Central memory CD8-positive, alpha-beta T cell (primary cell): ENCODE results near the gene MYH15.

Experiments used
- ATAC-seq: fragments of 150-1000 bp; cut with Tn5 transposase; replicated peaks from 2 replicates; pipeline ENCODE4 v1.10.0; 2022; ENCODE audit warnings: mild to moderate bottlenecking, moderate FRiP score, moderate number of reproducible peaks; ENCODE audit not compliant: poor library complexity, severe bottlenecking; ENCODE audit errors: extremely low read depth
- DNase-seq, 2 donors: peaks; one replicate each; pipeline ENCODE4 v3.0.0; 2021; ENCODE audit warnings: low spot score in 2 of 2
- H3K27ac Mint-ChIP-seq: one replicate; pipeline ENCODE4 v1.8.0; 2022; ENCODE audit warnings: low read depth, mild to moderate bottlenecking, moderate library complexity, mixed read lengths
- H3K27me3 Mint-ChIP-seq: one replicate; pipeline ENCODE4 v1.8.0; 2022; ENCODE audit warnings: mixed read lengths
- H3K36me3 Mint-ChIP-seq: one replicate; pipeline ENCODE4 v1.8.0; 2022; ENCODE audit warnings: mild to moderate bottlenecking, moderate library complexity, mixed read lengths; ENCODE audit not compliant: insufficient read depth
- H3K4me1 Mint-ChIP-seq: one replicate; pipeline ENCODE4 v1.8.0; 2022; ENCODE audit warnings: mixed read lengths
- H3K4me3 Mint-ChIP-seq: one replicate; pipeline ENCODE4 v1.8.0; 2022; ENCODE audit warnings: mild to moderate bottlenecking, moderate library complexity, mixed read lengths
- H3K9me3 Mint-ChIP-seq: one replicate; pipeline ENCODE4 v1.8.0; 2022; ENCODE audit warnings: mixed read lengths

MYH15 gene

DNA sequence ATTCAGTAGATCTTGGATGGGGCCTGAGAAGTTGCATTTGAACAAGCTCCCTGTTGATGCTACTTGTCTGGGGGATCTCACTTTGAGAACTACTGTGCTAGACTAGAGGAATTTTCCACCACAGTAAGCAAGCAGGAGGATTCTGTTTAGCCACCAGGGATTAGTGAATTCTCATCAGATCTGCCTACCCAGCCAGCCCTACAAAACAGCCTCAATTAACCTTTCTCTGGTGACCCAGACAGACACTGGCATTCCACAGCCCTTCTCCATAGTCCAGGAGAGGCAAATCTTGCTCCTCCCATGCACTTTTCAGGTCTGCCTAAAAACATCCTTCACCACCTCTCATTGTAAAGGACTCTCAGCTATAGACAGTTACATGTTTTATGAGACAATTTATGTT, 16.7 kb upstream of the MYH15 start:
- Mint-ChIP-seq H3K4me1 (no peaks in the 10 kb centered on the region), H3K27ac (no peak overlapping the region), H3K9me3 (no peaks in the 10 kb centered on the region), H3K27me3 (peaks cover 42% of the 10 kb centered on the region), H3K36me3 (no peaks in the 10 kb centered on the region), H3K4me3 (no peak overlapping the region)
- ATAC-seq (no peak), DNase-seq (no peak)

DNA sequence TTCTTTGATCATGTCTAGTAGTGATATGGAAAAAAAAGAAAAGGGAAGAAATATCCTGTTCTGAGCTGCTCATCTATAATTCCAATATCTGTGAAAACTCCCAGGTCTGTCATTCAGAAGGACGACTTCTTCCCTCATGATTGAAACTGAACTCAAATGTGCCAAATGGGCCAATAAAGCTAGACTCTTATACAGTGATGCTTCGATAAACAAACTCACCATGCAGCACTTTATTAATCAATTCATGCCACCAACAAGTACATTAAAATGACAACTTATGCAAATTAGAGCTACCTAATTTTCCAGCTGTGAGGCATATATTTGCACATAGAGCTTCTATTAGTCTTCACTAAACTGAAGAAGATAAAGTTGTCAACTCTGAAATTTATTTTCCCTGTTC, 15.6 kb upstream of the MYH15 start:
- DNase-seq (no peak), ATAC-seq (no peak)
- peaks cover 37% of the 10 kb centered on the region for H3K27me3 Mint-ChIP-seq
- no peak overlapping the region for H3K27ac Mint-ChIP-seq
- no peak overlapping the region for H3K4me3 Mint-ChIP-seq
- no peaks in the 10 kb centered on the region for H3K4me1 Mint-ChIP-seq
- H3K36me3 Mint-ChIP-seq = no peaks in the 10 kb centered on the region
- H3K9me3 Mint-ChIP-seq = no peaks in the 10 kb centered on the region

DNA sequence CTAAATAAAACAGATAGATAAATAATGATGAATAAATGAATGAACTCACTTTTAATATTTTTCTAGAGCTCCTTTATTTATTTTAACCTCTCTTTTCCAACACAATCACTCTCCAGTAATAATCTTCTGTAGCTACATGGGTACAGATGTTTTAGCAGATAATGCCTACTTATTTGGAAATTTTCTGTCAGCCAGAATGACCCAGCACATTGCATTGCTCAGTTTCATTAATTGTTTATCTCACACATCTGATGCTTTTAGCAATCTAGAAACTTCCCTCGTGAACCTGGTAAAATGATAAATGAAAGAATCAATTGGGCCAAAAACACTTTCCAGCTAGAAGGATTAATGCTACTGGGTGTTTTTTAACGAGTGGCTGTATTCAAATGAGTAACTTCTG, 14.9 kb upstream of the MYH15 start:
- H3K4me1 Mint-ChIP-seq = no peaks in the 10 kb centered on the region
- H3K27ac Mint-ChIP-seq = no peak overlapping the region
- ATAC-seq = no peak
- H3K4me3 Mint-ChIP-seq = no peak overlapping the region
- no peak for DNase-seq
- no peaks in the 10 kb centered on the region for H3K36me3 Mint-ChIP-seq
- no peaks in the 10 kb centered on the region for H3K9me3 Mint-ChIP-seq
- H3K27me3 Mint-ChIP-seq = peaks cover 30% of the 10 kb centered on the region

DNA sequence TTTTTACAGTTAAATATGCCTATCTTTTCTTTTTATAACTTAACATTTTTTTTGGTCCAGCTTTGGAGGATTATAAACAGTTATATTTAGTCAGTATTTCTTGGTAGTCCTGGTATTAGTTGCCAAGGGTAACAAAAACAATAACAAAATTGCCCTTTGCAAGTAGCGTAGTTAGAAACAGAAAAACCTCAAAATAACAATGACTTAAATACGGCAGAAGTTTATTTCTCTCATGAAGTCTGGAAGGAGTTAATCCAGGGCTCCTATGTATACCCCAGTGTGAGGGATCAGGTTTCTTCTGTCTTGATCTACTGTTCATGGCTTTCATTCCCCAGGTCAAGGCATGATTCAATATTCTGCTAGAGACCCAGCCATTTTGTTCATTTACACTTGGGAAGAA, 14.1 kb upstream of the MYH15 start:
- no peak for DNase-seq
- Mint-ChIP-seq H3K27ac (no peak overlapping the region), H3K36me3 (no peaks in the 10 kb centered on the region), H3K4me3 (no peak overlapping the region), H3K27me3 (peaks cover 23% of the 10 kb centered on the region), H3K4me1 (no peaks in the 10 kb centered on the region), H3K9me3 (no peaks in the 10 kb centered on the region)
- no peak for ATAC-seq

DNA sequence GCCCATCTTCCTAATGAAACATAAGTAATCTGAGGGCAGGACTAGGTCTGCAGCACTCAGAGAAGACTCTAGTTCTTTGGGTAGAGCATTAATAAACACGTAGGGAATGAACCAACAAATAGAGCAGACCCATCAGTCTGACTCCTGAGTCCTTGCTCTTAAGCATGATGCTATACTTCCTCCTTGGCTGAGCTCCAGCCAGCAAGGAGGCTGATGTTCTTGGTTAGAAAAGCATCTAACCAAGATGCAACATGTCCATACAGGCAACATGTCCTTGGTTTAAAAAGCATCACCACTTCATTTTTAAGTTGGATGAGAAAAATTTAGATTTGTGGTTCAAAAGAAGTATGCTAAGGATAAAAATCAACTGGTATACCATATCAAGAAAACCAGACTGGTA, 8.5 kb upstream of the MYH15 start:
- no peak overlapping the region for H3K4me3 Mint-ChIP-seq
- H3K9me3 Mint-ChIP-seq = no peaks in the 10 kb centered on the region
- H3K27me3 Mint-ChIP-seq = peaks cover 9% of the 10 kb centered on the region
- no peaks in the 10 kb centered on the region for H3K36me3 Mint-ChIP-seq
- ATAC-seq = no peak
- no peak for DNase-seq
- H3K4me1 Mint-ChIP-seq = no peaks in the 10 kb centered on the region
- H3K27ac Mint-ChIP-seq = no peak overlapping the region

DNA sequence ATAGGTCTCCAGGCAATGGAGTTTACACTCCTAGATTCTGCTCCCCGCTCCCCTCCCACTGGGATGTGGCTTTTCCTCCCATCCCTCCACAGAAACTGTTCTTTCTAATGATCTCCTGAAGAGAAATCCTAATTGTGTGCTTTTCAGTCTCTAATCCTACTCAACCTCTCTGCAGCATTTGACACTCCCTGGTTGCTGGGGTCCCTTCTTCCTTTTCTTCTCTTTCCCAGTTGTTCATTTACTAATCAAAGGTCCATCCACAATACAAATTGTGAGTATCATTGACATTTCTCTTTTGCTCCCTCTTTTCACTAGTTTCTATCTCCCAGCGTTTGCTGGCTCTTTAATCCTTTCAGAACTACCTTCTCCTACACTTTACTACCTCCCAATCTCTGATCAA, 6.5 kb upstream of the MYH15 start:
- DNase-seq = no peak

DNA sequence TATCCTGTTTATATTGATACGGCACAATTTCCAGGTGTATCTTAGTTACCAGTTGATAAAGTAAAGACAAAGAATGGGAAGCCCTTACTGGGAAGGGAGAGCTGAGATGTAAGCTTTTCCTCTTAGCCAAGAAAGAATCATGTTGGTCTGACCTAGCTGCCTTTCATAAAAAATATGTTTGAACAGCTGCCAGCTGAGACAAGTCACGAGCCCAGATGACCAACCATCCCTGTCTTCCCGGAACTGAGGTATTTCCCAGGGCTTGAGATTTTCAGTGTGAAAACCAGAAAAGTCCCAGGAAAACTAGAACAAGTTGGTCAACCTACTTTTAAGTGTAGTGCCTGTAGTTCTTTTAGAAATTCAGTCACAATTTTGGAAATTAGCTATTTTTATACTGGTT, 3.6 kb upstream of the MYH15 start:
- Mint-ChIP-seq H3K27me3 (no peaks in the 10 kb centered on the region), H3K36me3 (no peaks in the 10 kb centered on the region), H3K27ac (no peak overlapping the region), H3K4me3 (no peak overlapping the region), H3K4me1 (no peaks in the 10 kb centered on the region), H3K9me3 (no peaks in the 10 kb centered on the region)
- no peak for ATAC-seq
- DNase-seq = no peak

More for the DNA sequence above, 6.5 kb upstream of the MYH15 start:
- H3K9me3 Mint-ChIP-seq = no peaks in the 10 kb centered on the region
- H3K27ac Mint-ChIP-seq = no peak overlapping the region
- H3K36me3 Mint-ChIP-seq = no peaks in the 10 kb centered on the region
- peaks cover 4% of the 10 kb centered on the region for H3K27me3 Mint-ChIP-seq
- ATAC-seq = no peak
- H3K4me3 Mint-ChIP-seq = no peak overlapping the region
- no peaks in the 10 kb centered on the region for H3K4me1 Mint-ChIP-seq

DNA sequence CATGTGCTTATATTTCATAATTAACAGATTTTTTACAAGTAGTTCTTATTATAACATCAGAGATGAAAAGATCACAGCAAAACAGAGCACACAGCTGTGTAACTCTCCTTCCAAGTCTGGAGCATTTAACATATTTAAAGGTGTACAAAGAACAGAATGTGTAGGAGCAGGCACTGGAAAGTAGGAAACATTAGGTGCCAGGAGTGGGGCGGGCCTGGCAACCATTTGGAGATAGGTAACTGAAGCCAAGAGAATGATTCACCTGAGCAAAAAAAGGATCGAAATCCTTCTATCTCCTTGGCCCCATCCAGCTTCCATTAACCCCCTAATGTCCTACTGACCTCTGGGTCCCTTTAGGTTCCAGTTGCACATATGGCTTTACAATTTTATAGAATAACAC, 2.3 kb upstream of the MYH15 start:
- Mint-ChIP-seq H3K9me3 (no peaks in the 10 kb centered on the region), H3K4me3 (no peak overlapping the region), H3K27ac (no peak overlapping the region), H3K4me1 (no peaks in the 10 kb centered on the region), H3K36me3 (no peaks in the 10 kb centered on the region), H3K27me3 (no peaks in the 10 kb centered on the region)
- ATAC-seq (no peak), DNase-seq (no peak)

DNA sequence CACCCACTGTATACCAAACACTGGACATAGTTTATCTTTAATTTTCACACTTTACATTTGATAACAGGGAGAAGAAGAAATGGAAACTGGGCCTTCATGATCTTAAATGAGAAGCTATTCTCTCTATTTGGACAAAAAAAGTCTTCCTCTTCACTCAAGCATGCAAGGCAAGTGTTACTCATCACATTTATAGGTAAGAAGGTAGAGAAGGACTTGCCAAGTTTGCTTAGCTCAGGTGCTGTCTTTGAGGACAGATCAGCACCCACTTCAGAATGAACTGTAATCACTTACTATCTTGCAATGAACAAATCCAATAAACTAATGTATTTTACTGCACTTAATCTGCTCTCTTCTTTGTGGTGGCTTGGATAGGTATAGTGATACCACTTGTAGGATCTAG, 1.1 kb upstream of the MYH15 start:
- ATAC-seq (no peak), DNase-seq (no peak)
- no peaks in the 10 kb centered on the region for H3K27me3 Mint-ChIP-seq
- H3K4me1 Mint-ChIP-seq = no peaks in the 10 kb centered on the region
- no peak overlapping the region for H3K27ac Mint-ChIP-seq
- H3K9me3 Mint-ChIP-seq = no peaks in the 10 kb centered on the region
- no peak overlapping the region for H3K4me3 Mint-ChIP-seq
- no peaks in the 10 kb centered on the region for H3K36me3 Mint-ChIP-seq

DNA sequence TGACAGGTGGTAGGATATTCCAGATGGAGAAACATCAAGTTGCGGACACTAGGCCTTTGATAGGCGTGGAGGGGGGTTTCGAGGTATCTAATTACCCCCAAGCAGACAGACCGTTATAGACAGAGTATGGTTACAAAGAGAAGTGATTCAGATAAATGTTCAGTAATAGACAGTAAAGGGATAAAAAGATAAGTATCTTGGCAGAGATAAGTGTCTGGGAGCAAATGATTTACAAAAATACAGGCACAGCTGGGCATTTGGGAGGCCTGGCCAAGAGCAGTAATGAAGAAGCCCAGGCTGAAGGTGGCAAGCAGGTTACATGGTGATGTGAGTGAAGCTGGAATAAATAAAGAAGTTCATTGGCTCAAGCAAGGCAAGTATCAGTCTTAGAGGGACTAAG, 659 bp upstream of the MYH15 start:
- H3K4me1 Mint-ChIP-seq = no peaks in the 10 kb centered on the region
- ATAC-seq = no peak
- no peaks in the 10 kb centered on the region for H3K36me3 Mint-ChIP-seq
- H3K27me3 Mint-ChIP-seq = no peaks in the 10 kb centered on the region
- no peak overlapping the region for H3K27ac Mint-ChIP-seq
- no peak overlapping the region for H3K4me3 Mint-ChIP-seq
- DNase-seq = no peak
- no peaks in the 10 kb centered on the region for H3K9me3 Mint-ChIP-seq

DNA sequence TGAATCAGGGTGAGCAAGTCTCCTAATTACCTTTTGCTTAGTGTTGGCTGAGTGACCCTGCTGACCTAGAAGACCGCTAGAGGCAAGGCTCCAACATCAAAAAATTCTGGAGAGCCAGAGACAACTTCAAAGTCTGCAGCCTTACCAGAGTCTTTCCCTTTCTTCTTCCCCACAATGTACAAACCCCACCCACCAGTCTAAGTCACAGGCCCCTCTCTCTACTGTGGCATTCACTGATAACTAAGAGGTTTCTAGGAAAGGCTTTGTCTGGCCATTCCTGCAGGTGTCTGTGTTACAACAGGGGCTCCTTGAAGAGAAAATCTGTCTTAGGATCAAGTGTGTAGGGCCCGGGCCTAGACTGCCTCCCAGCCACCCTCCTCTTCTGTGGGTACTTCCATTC, 525 bp downstream of the MYH15 start:
- Mint-ChIP-seq H3K27me3 (no peaks in the 10 kb centered on the region), H3K27ac (no peak overlapping the region), H3K9me3 (no peaks in the 10 kb centered on the region), H3K4me3 (no peak overlapping the region), H3K4me1 (no peaks in the 10 kb centered on the region), H3K36me3 (no peaks in the 10 kb centered on the region)
- ATAC-seq = no peak
- DNase-seq = no peak

DNA sequence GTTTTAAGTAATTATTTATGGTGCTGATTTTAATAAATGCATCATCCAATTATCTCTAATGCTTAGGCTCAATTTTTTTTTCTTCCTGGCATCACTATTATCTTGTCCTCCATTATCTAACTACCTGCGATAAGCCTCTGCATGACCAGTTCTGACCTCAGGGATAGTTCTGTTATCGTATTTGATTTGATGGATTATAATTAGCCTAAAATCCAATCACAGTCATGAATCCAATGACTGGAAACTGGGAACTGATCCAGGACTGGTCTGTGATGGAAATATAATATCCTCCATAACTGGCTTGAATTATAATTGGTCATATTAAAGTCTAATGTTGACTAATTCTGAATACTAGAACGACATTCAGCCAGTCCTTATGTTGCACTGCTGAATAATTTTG, 1.1 kb downstream of the MYH15 start:
- DNase-seq (no peak), ATAC-seq (no peak)
- no peaks in the 10 kb centered on the region for H3K36me3 Mint-ChIP-seq
- no peaks in the 10 kb centered on the region for H3K4me1 Mint-ChIP-seq
- no peaks in the 10 kb centered on the region for H3K27me3 Mint-ChIP-seq
- no peaks in the 10 kb centered on the region for H3K9me3 Mint-ChIP-seq
- no peak overlapping the region for H3K4me3 Mint-ChIP-seq
- H3K27ac Mint-ChIP-seq = no peak overlapping the region

DNA sequence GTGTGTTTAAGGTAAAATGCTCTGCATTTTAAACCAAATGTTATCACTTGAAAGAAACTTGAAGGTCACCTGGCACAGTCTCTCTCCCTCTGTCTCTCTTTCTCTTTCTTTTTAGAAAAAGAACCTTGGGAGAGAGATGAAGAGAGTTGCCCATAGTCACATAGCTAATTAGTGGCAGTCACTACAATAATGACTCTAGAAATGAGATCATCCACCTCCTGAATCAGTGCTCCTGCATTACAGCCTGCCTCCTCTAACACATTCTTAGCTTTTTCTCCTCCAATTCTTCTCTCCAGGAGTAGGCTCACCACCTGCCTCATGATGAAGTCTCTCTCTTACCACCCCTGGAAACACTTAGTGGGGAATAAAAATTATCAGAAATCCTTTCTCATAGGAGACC, 2.5 kb downstream of the MYH15 start:
- H3K36me3 Mint-ChIP-seq = no peaks in the 10 kb centered on the region

DNA sequence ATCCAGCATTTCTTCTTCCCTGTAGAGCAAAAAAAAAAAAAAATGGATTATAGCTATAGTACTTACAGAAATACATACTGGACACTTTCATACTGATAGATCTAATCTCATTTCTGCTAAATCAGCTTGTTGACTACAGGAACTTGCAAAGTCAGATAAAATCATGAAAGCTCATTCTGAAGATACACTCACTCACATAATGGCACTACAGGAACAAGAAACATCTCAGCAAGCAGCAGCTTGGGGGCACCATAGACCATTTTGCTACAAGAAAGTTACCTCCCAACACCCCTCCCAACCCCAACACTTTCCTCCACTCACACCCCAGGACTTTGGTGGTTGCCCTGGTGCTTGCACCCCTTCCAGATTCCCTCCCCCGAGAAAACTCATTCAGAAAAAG, 4.6 kb downstream of the MYH15 start:
- no peak for ATAC-seq
- H3K9me3 Mint-ChIP-seq = no peaks in the 10 kb centered on the region
- no peak overlapping the region for H3K27ac Mint-ChIP-seq
- no peaks in the 10 kb centered on the region for H3K27me3 Mint-ChIP-seq
- no peak for DNase-seq
- H3K4me3 Mint-ChIP-seq = no peak overlapping the region
- no peaks in the 10 kb centered on the region for H3K4me1 Mint-ChIP-seq
- H3K36me3 Mint-ChIP-seq = no peaks in the 10 kb centered on the region

More for the DNA sequence above, 2.5 kb downstream of the MYH15 start:
- no peak overlapping the region for H3K4me3 Mint-ChIP-seq
- DNase-seq = no peak
- no peak for ATAC-seq
- no peaks in the 10 kb centered on the region for H3K27me3 Mint-ChIP-seq
- H3K4me1 Mint-ChIP-seq = no peaks in the 10 kb centered on the region
- no peak overlapping the region for H3K27ac Mint-ChIP-seq
- no peaks in the 10 kb centered on the region for H3K9me3 Mint-ChIP-seq
